CD14-positive monocyte (primary cell): ENCODE measurements around the gene RO60. TPM values are rescaled to one million over a fixed set of nuclear protein-coding genes. Genes with fewer than 3 reads are reported as not detected.

ENCODE experiments used
- DNase-seq, 3 donors: peaks; one replicate each; pipeline ENCODE4 v3.0.0-alpha.2; 2011 to 2022
- H2AFZ ChIP-seq: 2 replicates; pipeline ENCODE4 v1.6.0; 2012; ENCODE audit warnings: mild to moderate bottlenecking, low read depth, low read length, inconsistent platforms; ENCODE audit not compliant: insufficient read depth, poor library complexity, severe bottlenecking
- H3K27ac ChIP-seq, 2 donors: 1 replicate in 1 of 2; 2 replicates in 1 of 2; pipeline ENCODE4 v1.5.1; 2012 to 2013; ENCODE audit warnings: low read length in 2 of 2, control low read depth in 1 of 2, inconsistent platforms in 1 of 2, low read depth in 1 of 2, mild to moderate bottlenecking in 1 of 2
- H3K27me3 ChIP-seq, 2 donors: one replicate each; pipeline versions ENCODE4 v1.6.0 to v1.6.1; 2011 to 2013; ENCODE audit warnings: low read length in 2 of 2; ENCODE audit not compliant: control insufficient read depth in 2 of 2, insufficient read depth in 2 of 2
- H3K36me3 ChIP-seq, 2 donors: replicated peaks in 1 of 2; 1 replicate in 1 of 2; 2 replicates in 1 of 2; pipeline versions ENCODE4 v1.5.1 to v1.6.1; 2012 to 2013; ENCODE audit warnings: low read length in 2 of 2, control low read depth in 1 of 2, inconsistent platforms in 1 of 2, mild to moderate bottlenecking in 1 of 2; ENCODE audit not compliant: insufficient read depth in 2 of 2, control insufficient read depth in 1 of 2
- H3K4me1 ChIP-seq, 2 donors: 1 replicate in 1 of 2; 2 replicates in 1 of 2; pipeline versions ENCODE4 v1.5.1 to v1.6.1; 2012 to 2013; ENCODE audit warnings: low read length in 2 of 2, control low read depth in 1 of 2, inconsistent platforms in 1 of 2, mild to moderate bottlenecking in 1 of 2, moderate library complexity in 1 of 2; ENCODE audit not compliant: insufficient read depth in 2 of 2, control insufficient read depth in 1 of 2
- H3K4me2 ChIP-seq: replicated peaks from 2 replicates; pipeline ENCODE3; 2012; ENCODE audit warnings: low read length, moderate library complexity, mild to moderate bottlenecking; ENCODE audit not compliant: poor library complexity, severe bottlenecking; ENCODE audit errors: extremely low read depth
- H3K4me3 ChIP-seq, 3 experiments: fragments of 200-600 bp in 1 of 3; sonication (generic) in 1 of 3; replicated peaks in 1 of 3; 1 replicate in 2 of 3; 2 replicates in 1 of 3; pipeline ENCODE4 v1.5.1; 2011 to 2013; ENCODE audit warnings: low read length in 3 of 3, mild to moderate bottlenecking in 3 of 3, control low read depth in 2 of 3, low read depth in 2 of 3, inconsistent platforms in 1 of 3, moderate library complexity in 1 of 3
- H3K79me2 ChIP-seq: 2 replicates; pipeline ENCODE4 v1.6.0; 2012; ENCODE audit warnings: mild to moderate bottlenecking, control low read depth, inconsistent platforms, low read length, moderate library complexity; ENCODE audit not compliant: insufficient read depth
- H3K9ac ChIP-seq: 2 replicates; pipeline ENCODE4 v1.6.0; 2017; ENCODE audit warnings: low read length, mild to moderate bottlenecking; ENCODE audit not compliant: insufficient read depth, poor library complexity, severe bottlenecking
- H3K9me3 ChIP-seq, 2 donors: replicated peaks in 1 of 2; 1 replicate in 1 of 2; 2 replicates in 1 of 2; pipeline versions ENCODE4 v1.5.1 to v1.6.1; 2012 to 2013; ENCODE audit warnings: low read length in 2 of 2, control low read depth in 1 of 2; ENCODE audit not compliant: control insufficient read depth in 1 of 2, insufficient read depth in 1 of 2
- H4K20me1 ChIP-seq: 2 replicates; pipeline ENCODE4 v1.6.0; 2012; ENCODE audit warnings: mild to moderate bottlenecking, low read length, control low read depth, moderate library complexity; ENCODE audit not compliant: insufficient read depth
- H3K27ac Mint-ChIP-seq, 7 donors: one replicate each; pipeline ENCODE4 v1.8.0; 2020; ENCODE audit warnings: mild to moderate bottlenecking in 7 of 7, mixed read lengths in 7 of 7, moderate library complexity in 6 of 7, inconsistent platforms in 2 of 7
- H3K27me3 Mint-ChIP-seq, 3 donors: one replicate each; pipeline ENCODE4 v1.8.0; 2021 to 2022; ENCODE audit warnings: low read depth in 3 of 3, mild to moderate bottlenecking in 3 of 3, mixed read lengths in 3 of 3, moderate library complexity in 3 of 3, inconsistent platforms in 1 of 3
- H3K36me3 Mint-ChIP-seq, 2 donors: one replicate each; pipeline ENCODE4 v1.8.0; 2020; ENCODE audit warnings: mixed read lengths in 2 of 2, inconsistent platforms in 1 of 2, mild to moderate bottlenecking in 1 of 2
- H3K4me1 Mint-ChIP-seq: one replicate; pipeline ENCODE4 v1.8.0; 2020; ENCODE audit warnings: mild to moderate bottlenecking, mixed read lengths
- H3K4me3 Mint-ChIP-seq, 2 donors: one replicate each; pipeline ENCODE4 v1.8.0; 2020; ENCODE audit warnings: mild to moderate bottlenecking in 2 of 2, mixed read lengths in 2 of 2, moderate library complexity in 1 of 2
- H3K9me3 Mint-ChIP-seq, 7 donors: one replicate each; pipeline ENCODE4 v1.8.0; 2020 to 2022; ENCODE audit warnings: mixed read lengths in 7 of 7, mild to moderate bottlenecking in 6 of 7, moderate library complexity in 6 of 7, inconsistent platforms in 2 of 7
- CTCF ChIP-seq: fragments of 200-600 bp; IDR thresholded peaks from one replicate; pipeline ENCODE4 v1.8.0; 2022; ENCODE audit warnings: antibody characterized with exemption, mild to moderate bottlenecking
- WGBS: methylation state at CpG from one replicate; pipeline ENCODE4 v1.1.5; 2013; ENCODE audit warnings: missing lambda C conversion rate; ENCODE audit not compliant: insufficient coverage; 5-methylcytosine and 5-hydroxymethylcytosine counted together
- intact Hi-C, 2 donors: fragments of 100-400 bp; cut with micrococcal nuclease; formaldehyde crosslinking; loops; one replicate each; pipeline versions ENCODE4 v1.15.0 to v1.15.1; 2023
- polyA plus RNA-seq, 3 donors: library from polyadenylated mRNA; depleted of rRNA in 1 of 3; unstranded in 2 of 3; stranded (reverse) in 1 of 3; fragments of 300-500 nt in 2 of 3; fragments of >200 nt in 1 of 3; fragmentation: Illumina TruSeq in 2 of 3; gene quantifications; 1 replicate in 2 of 3; 2 replicates in 1 of 3; pipeline ENCODE4 v1.2.3, GENCODE V29; 2012 to 2021

Gene RO60
- polyA plus RNA-seq, 3 donors, result 13.2 to 67.9 (median 58.1) TPM

- Mint-ChIP-seq H3K27ac (peak overlapping the region; percentile 98 to 99 (median 99)), H3K9me3 (no peaks in the 10 kb centered on the region), H3K4me1 (peaks cover 48% of the 10 kb centered on the region), H3K4me3 (peak overlapping the region; percentile 95 to 97), H3K27me3 (peaks cover 0 to 4% (median 0%) of the 10 kb centered on the region in 3 donors), H3K36me3 (peaks cover 2 to 9% of the 10 kb centered on the region in 2 donors)
- H3K4me3 ChIP-seq, result peak overlapping the region; percentile 71 to 85 (median 83)
- intact Hi-C loops, result no loop called here
- H3K79me2 ChIP-seq, result peaks cover 97% of the 10 kb centered on the region
- H3K36me3 ChIP-seq, result no peaks in the 10 kb centered on the region
- TF ChIP-seq CTCF, result no peak
- H3K27ac ChIP-seq, result peak overlapping the region; percentile 93 to 94
- peak overlapping the region; percentile 94 for H2AFZ ChIP-seq
- H4K20me1 ChIP-seq, result peaks cover 28% of the 10 kb centered on the region
- H3K27me3 ChIP-seq, result no peaks in the 10 kb centered on the region
- no peaks in the 10 kb centered on the region for H3K9me3 ChIP-seq
- peaks cover 19 to 33% of the 10 kb centered on the region in 2 donors for H3K4me1 ChIP-seq
- 0% methylated on average over 1 of the region's 9 CpGs for WGBS
- peak overlapping the region; percentile 92 for H3K4me2 ChIP-seq
- H3K9ac ChIP-seq, result peak overlapping the region; percentile 96
- no peak for DNase-seq
Observed at GRCh38 chr1:193060115-193060403, 647 bp downstream of the RO60 start.

GRCh38 chr1:193060406-193060805 lies 994 bp downstream of the RO60 start:
- H2AFZ ChIP-seq, result peak overlapping the region; percentile 94
- peaks cover 32% of the 10 kb centered on the region for H4K20me1 ChIP-seq
- no peak for TF ChIP-seq CTCF
- H3K79me2 ChIP-seq, result peaks cover 97% of the 10 kb centered on the region
- 43% methylated on average over 1 of the region's 4 CpGs for WGBS
- Mint-ChIP-seq H3K36me3 (peaks cover 2 to 9% of the 10 kb centered on the region in 2 donors), H3K27ac (peak overlapping the region in 4 of 7 donors; percentile 27 to 98 (median 44)), H3K9me3 (no peaks in the 10 kb centered on the region), H3K4me1 (peaks cover 48% of the 10 kb centered on the region), H3K4me3 (peak overlapping the region; percentile 95 to 97), H3K27me3 (peaks cover 0 to 5% (median 0%) of the 10 kb centered on the region in 3 donors)
- DNase-seq, result no peak
- no peaks in the 10 kb centered on the region for H3K27me3 ChIP-seq
- no peaks in the 10 kb centered on the region for H3K36me3 ChIP-seq
- peak overlapping the region; percentile 71 to 85 (median 83) for H3K4me3 ChIP-seq
- no peaks in the 10 kb centered on the region for H3K9me3 ChIP-seq
- H3K4me1 ChIP-seq, result peaks cover 19 to 33% of the 10 kb centered on the region in 2 donors
- H3K9ac ChIP-seq, result peak overlapping the region; percentile 96
- peak overlapping the region; percentile 92 for H3K4me2 ChIP-seq
- intact Hi-C loops, result no loop called here
- H3K27ac ChIP-seq, result peak overlapping the region in 1 of 2 donors; percentile 94
